HCT116 (cell line): ENCODE data around the gene ADARB2.

ENCODE experiments used
- ATF3 ChIP-seq: IDR thresholded peaks from 2 replicates; pipeline ENCODE4 v1.6.1; 2012
- CBX3 ChIP-seq: IDR thresholded peaks from 2 replicates; pipeline ENCODE4 v1.6.1; 2012; ENCODE audit warnings: low read depth
- CEBPB ChIP-seq: IDR thresholded peaks from 2 replicates; pipeline ENCODE4 v1.6.1; 2012; ENCODE audit warnings: low read depth
- CTCF ChIP-seq, 3 experiments: fragments of 200-600 bp in 1 of 3; sonication (generic) in 1 of 3; IDR thresholded peaks in 2 of 3; conservative IDR thresholded peaks in 1 of 3; 2 replicates each; pipeline ENCODE4 v1.5.1; 2012 to 2017; ENCODE audit warnings: low read depth in 2 of 3, low read length in 2 of 3, antibody characterized with exemption in 1 of 3, borderline replicate concordance in 1 of 3, control low read depth in 1 of 3, mild to moderate bottlenecking in 1 of 3, mixed read lengths in 1 of 3, mixed run types in 1 of 3, moderate library complexity in 1 of 3; ENCODE audit not compliant: insufficient read depth in 1 of 3
- EGR1 ChIP-seq: IDR thresholded peaks from 2 replicates; pipeline ENCODE4 v1.6.1; 2012; ENCODE audit warnings: low read depth
- EZH2 ChIP-seq: fragments of 200-600 bp; sonication (generic); IDR thresholded peaks from 2 replicates; pipeline ENCODE4 v1.6.1; 2017; ENCODE audit warnings: antibody characterized with exemption, mixed run types
- MAX ChIP-seq: IDR thresholded peaks from 2 replicates; pipeline ENCODE4 v1.6.1; 2012
- POLR2A ChIP-seq: IDR thresholded peaks from 2 replicates; pipeline ENCODE4 v1.7.0; 2011; ENCODE audit warnings: borderline replicate concordance; ENCODE audit not compliant: insufficient read depth, insufficient read length; ENCODE audit errors: extremely low read depth
- POLR2AphosphoS5 ChIP-seq: IDR thresholded peaks from 2 replicates; pipeline ENCODE4 v1.6.1; 2011; ENCODE audit warnings: mild to moderate bottlenecking, low read depth, low read length, moderate library complexity
- REST ChIP-seq: IDR thresholded peaks from 2 replicates; pipeline ENCODE4 v1.6.1; 2012; ENCODE audit warnings: low read depth
- SIN3A ChIP-seq: IDR thresholded peaks from 2 replicates; pipeline ENCODE4 v1.6.1; 2012; ENCODE audit warnings: low read depth
- YY1 ChIP-seq: IDR thresholded peaks from 2 replicates; pipeline ENCODE4 v1.6.1; 2011; ENCODE audit warnings: low read length, low read depth, moderate library complexity, mild to moderate bottlenecking; ENCODE audit not compliant: insufficient replicate concordance; ENCODE audit errors: extremely low read depth
- ZBTB33 ChIP-seq: IDR thresholded peaks from 2 replicates; pipeline ENCODE4 v1.6.1; 2011; ENCODE audit warnings: mild to moderate bottlenecking, low read length, moderate library complexity; ENCODE audit not compliant: insufficient replicate concordance; ENCODE audit errors: extremely low read depth
- ZFX ChIP-seq: fragments of 450-650 bp; IDR thresholded peaks from 2 replicates; pipeline ENCODE4 v1.6.1; 2017

- TF ChIP-seq POLR2AphosphoS5 = no peak
- no peak for TF ChIP-seq CEBPB
- TF ChIP-seq POLR2A = no peak
- no peak for TF ChIP-seq EZH2
- no peak for TF ChIP-seq CTCF (IDR thresholded peaks at IDR 0.05 in 2 of 3, conservative IDR thresholded peaks at IDR 0.05 in 1 of 3; ENCODE audit: borderline replicate concordance in 1 of 3, insufficient read depth in 1 of 3, low read depth in 2 of 3, low read length in 2 of 3)
- no peak for TF ChIP-seq SIN3A
- no peak for TF ChIP-seq YY1
- no peak for TF ChIP-seq EGR1
- TF ChIP-seq CBX3 = no peak
- TF ChIP-seq ATF3 = no peak
- TF ChIP-seq MAX = no peak
- TF ChIP-seq REST = no peak
- no peak for TF ChIP-seq ZFX
- no peak for TF ChIP-seq ZBTB33
These were observed 462.4 kb downstream of the ADARB2 start for GRCh38 chr10:1274701-1275544.
